Measurements from ENCODE around the gene UFSP1.

DNA sequence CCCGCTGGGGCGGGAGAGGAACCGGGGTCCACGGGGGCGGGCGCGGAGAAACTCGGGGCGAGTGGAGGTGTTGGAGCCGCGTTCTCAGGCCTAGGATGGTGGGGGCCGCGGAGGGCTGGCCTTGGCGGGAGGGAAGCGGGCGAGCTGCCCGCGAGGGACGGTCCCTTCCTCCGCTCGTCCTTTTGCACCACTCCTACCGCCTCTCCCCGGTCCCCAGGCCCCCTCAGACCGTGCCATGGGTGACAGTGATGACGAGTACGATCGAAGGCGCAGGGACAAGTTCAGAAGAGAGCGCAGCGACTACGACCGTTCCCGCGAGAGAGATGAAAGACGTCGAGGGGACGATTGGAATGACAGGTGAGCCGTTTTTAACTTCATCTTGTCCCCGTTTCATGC is 14.2 kb downstream of the UFSP1 start:
- TF ChIP-seq, protein P1, sequence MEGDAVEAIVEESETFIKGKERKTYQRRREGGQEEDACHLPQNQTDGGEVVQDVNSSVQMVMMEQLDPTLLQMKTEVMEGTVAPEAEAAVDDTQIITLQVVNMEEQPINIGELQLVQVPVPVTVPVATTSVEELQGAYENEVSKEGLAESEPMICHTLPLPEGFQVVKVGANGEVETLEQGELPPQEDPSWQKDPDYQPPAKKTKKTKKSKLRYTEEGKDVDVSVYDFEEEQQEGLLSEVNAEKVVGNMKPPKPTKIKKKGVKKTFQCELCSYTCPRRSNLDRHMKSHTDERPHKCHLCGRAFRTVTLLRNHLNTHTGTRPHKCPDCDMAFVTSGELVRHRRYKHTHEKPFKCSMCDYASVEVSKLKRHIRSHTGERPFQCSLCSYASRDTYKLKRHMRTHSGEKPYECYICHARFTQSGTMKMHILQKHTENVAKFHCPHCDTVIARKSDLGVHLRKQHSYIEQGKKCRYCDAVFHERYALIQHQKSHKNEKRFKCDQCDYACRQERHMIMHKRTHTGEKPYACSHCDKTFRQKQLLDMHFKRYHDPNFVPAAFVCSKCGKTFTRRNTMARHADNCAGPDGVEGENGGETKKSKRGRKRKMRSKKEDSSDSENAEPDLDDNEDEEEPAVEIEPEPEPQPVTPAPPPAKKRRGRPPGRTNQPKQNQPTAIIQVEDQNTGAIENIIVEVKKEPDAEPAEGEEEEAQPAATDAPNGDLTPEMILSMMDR (IDR thresholded peaks at IDR 0.05; ENCODE audit: poor library complexity) = no peak
- TF ChIP-seq EZH2 (IDR thresholded peaks at IDR 0.05; ENCODE audit: borderline replicate concordance) = no peak
- no peak for TF ChIP-seq EZH2phosphoT487 (IDR thresholded peaks at IDR 0.05; ENCODE audit: low read depth, severe bottlenecking, unreplicated experiment)
